Gastrocnemius medialis (tissue), 4 donors: ENCODE data around the gene LPAR2. TPM values are rescaled to one million over a fixed set of nuclear protein-coding genes. Genes with fewer than 3 reads are reported as not detected.
"Not testable (repeated sequence)": the region's sequence is repeated elsewhere in the genome, so short reads cannot be mapped to it uniquely, and the experiment has no call there.

Experiments
- ATAC-seq, 2 donors: fragments of 150-250 bp; one replicate each; pipeline ENCODE4 v1.9.1; 2016
- DNase-seq, 2 donors: peaks; one replicate each; pipeline ENCODE4 v3.0.0-alpha.2; 2019
- H3K27ac ChIP-seq, 4 donors: fragments of 200-600 bp; sonication (generic); 1 replicate in 1 of 4; 2 replicates in 3 of 4; pipeline ENCODE4 v1.5.1; 2016 to 2018; ENCODE audit warnings: mild to moderate bottlenecking in 2 of 4, moderate library complexity in 1 of 4
- H3K27me3 ChIP-seq, 3 donors: fragments of 200-600 bp; sonication (generic) in 2 of 3; 1 replicate in 1 of 3; 2 replicates in 2 of 3; pipeline versions ENCODE4 v1.5.1 to v1.6.0; 2016 to 2019; ENCODE audit warnings: mild to moderate bottlenecking in 1 of 3, moderate library complexity in 1 of 3
- H3K36me3 ChIP-seq, 2 donors: fragments of 200-600 bp; sonication (generic) in 1 of 2; one replicate each; pipeline ENCODE4 v1.5.1; 2017 to 2018
- H3K4me1 ChIP-seq, 2 donors: fragments of 200-600 bp; sonication (generic) in 1 of 2; one replicate each; pipeline ENCODE4 v1.5.1; 2016 to 2017; ENCODE audit warnings: mild to moderate bottlenecking in 2 of 2
- H3K4me3 ChIP-seq, 4 donors: fragments of 200-600 bp; sonication (generic) in 3 of 4; 1 replicate in 1 of 4; 2 replicates in 3 of 4; pipeline ENCODE4 v1.5.1; 2016 to 2019; ENCODE audit warnings: mild to moderate bottlenecking in 2 of 4
- H3K9me3 ChIP-seq, 3 donors: fragments of 200-600 bp; sonication (generic) in 2 of 3; 1 replicate in 1 of 3; 2 replicates in 2 of 3; pipeline ENCODE4 v1.5.1; 2016 to 2019
- POLR2A ChIP-seq, 2 donors: fragments of 450-650 bp; IDR thresholded peaks; one replicate each; pipeline ENCODE4 v1.6.1; 2017; ENCODE audit warnings: antibody characterized with exemption in 2 of 2, mild to moderate bottlenecking in 2 of 2, moderate library complexity in 2 of 2
- in situ Hi-C, 4 donors: fragments of 200-750 bp; cut with MboI; loops; one replicate each; pipeline versions ENCODE4 v1.15.0 to v1.8.0; 2017; ENCODE audit warnings: low sequenced_read_pairs in 4 of 4
- intact Hi-C: fragments of 100-400 bp; cut with DNase I; formaldehyde crosslinking; loops from one replicate; pipeline ENCODE4 v1.15.1; 2023; ENCODE audit warnings: low total_unique reads
- total RNA-seq, 4 donors: library from RNA; depleted of rRNA; stranded (reverse); fragments of >200 nt; gene quantifications; one replicate each; pipeline versions ENCODE4 v1.1.0 to v1.2.3, GENCODE V29; 2016
- TF ChIP-seq, protein P1 (sequence below), 5 experiments: fragments of 450-650 bp in 3 of 5; fragments of 200-600 bp in 2 of 5; sonication (generic) in 2 of 5; IDR thresholded peaks in 4 of 5; conservative IDR thresholded peaks in 1 of 5; 1 replicate in 4 of 5; 2 replicates in 1 of 5; pipeline ENCODE4 v1.5.1; 2016 to 2019; ENCODE audit warnings: antibody characterized with exemption in 5 of 5, mild to moderate bottlenecking in 3 of 5, moderate library complexity in 3 of 5

LPAR2 gene
- total RNA-seq, 4 donors from 2014 or later: 0.15 to 1.3 (median 0.27) TPM; not detected in 1

DNA sequence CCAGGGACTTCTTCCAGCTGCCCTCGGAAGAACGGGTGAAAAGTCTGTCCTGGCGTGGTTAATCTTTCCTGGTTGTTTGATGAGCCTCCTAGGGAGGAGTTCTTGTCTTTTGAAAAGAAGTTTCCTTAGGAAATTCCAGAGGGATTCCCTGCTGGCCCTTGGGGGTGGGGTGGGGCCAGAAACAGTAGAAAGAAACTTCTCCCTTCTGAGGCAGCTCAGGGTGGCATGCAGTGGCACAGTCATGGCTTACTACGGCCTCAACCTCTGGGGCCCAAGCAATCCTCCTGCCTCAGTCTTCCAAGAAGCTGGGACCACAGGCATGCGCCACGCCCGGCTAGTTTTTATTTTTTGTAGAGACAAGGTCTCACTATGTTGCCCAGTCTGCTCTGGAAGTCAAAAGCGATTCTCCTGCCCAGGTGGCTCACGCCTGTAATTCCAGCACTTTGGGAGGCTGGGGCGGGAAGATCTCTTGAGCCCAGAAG, 42.1 kb upstream of the LPAR2 start:
- no peak overlapping the region for H3K4me3 ChIP-seq
- in situ Hi-C loops: loop anchor here in 1 of 4 donors (25.0 kb wide), 1 partner anchor 283 kb away; no protein-coding TSS in a partner anchor

DNA sequence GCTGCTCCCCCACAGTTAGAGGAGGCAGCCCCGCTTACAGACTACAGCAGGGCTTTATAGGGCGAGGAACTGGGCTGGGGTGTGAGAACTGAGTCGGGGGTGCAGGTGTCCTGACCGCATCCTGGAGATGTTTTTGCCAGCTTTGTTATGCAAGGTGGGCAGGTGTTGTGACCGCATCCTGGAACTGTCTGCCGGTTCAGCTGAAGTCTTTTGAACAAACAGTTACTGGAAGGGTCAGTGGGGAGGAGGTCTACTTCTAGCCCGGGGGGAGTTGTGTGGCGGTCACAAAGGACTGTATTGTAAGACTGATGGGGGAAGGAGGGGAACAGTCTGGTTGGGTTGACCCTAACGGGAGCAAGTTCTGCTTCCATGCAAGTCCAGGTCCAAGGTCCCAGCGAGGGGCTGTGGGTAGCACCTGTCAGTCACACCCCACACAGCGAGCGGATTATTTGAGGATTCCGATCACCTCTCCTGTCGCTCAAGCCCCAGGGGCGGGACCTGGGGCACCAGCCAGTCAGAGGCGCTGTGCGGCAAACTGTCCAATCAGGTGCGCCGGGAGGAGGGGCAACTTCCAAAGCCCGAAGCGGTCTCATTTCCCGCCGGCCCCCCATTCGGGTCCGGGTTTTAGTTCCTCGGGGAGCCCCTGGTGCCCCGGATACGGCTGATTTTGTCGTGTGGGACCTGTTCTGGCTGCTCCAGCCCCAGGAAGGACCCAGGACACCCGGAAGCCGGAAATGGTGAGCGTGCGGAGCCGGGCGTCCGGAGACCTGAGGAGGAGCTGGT, 40.4 kb upstream of the LPAR2 start, which contains the start of gene ZNF101:
TSS of gene ZNF101 (plus strand) at position 610 of the 783 bp plus-strand sequence. CDS start at position 735, 125 bp downstream.
- Histone ChIP-seq H3K27ac (peak within 1 kb of the TSS; percentile 70 to 86 (median 82)), H3K36me3 (peaks cover 0 to 3% of the 10 kb centered on the region in 2 donors), H3K4me3 (peak within 1 kb of the TSS; percentile 77 to 94 (median 79)), H3K9me3 (no peaks in the 10 kb centered on the region), H3K4me1 (peaks cover 8 to 10% of the 10 kb centered on the region in 2 donors), H3K27me3 (no peaks in the 10 kb centered on the region)
- DNase-seq: peak; percentile 86 to 87
- in situ Hi-C loops: loop anchor here in 1 of 4 donors (25.0 kb wide), 1 partner anchor 281 kb away; no protein-coding TSS in a partner anchor
- peak; percentile 66 to 78 for ATAC-seq
- TF ChIP-seq POLR2A (IDR thresholded peaks at IDR 0.05): peak in 1 of 2 donors; percentile 31
- TF ChIP-seq, protein P1, sequence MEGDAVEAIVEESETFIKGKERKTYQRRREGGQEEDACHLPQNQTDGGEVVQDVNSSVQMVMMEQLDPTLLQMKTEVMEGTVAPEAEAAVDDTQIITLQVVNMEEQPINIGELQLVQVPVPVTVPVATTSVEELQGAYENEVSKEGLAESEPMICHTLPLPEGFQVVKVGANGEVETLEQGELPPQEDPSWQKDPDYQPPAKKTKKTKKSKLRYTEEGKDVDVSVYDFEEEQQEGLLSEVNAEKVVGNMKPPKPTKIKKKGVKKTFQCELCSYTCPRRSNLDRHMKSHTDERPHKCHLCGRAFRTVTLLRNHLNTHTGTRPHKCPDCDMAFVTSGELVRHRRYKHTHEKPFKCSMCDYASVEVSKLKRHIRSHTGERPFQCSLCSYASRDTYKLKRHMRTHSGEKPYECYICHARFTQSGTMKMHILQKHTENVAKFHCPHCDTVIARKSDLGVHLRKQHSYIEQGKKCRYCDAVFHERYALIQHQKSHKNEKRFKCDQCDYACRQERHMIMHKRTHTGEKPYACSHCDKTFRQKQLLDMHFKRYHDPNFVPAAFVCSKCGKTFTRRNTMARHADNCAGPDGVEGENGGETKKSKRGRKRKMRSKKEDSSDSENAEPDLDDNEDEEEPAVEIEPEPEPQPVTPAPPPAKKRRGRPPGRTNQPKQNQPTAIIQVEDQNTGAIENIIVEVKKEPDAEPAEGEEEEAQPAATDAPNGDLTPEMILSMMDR (IDR thresholded peaks at IDR 0.05 in 4 of 5, conservative IDR thresholded peaks at IDR 0.05 in 1 of 5): no peak
- intact Hi-C loops: loop anchor here (5.0 kb wide), 2 partner anchors 64 to 199 kb away; partner anchors contain the start of genes ZNF14 and ZNF253

More for the DNA sequence above, 42.1 kb upstream of the LPAR2 start:
- ATAC-seq (no peak), DNase-seq (no peak)
- Histone ChIP-seq H3K27ac (no peak overlapping the region), H3K36me3 (peaks cover 0 to 12% of the 10 kb centered on the region in 2 donors), H3K9me3 (no peaks in the 10 kb centered on the region), H3K27me3 (no peaks in the 10 kb centered on the region), H3K4me1 (peaks cover 8 to 10% of the 10 kb centered on the region in 2 donors)
- intact Hi-C loops: no loop called here
- TF ChIP-seq, protein P1 (IDR thresholded peaks at IDR 0.05 in 4 of 5, conservative IDR thresholded peaks at IDR 0.05 in 1 of 5): no peak

DNA sequence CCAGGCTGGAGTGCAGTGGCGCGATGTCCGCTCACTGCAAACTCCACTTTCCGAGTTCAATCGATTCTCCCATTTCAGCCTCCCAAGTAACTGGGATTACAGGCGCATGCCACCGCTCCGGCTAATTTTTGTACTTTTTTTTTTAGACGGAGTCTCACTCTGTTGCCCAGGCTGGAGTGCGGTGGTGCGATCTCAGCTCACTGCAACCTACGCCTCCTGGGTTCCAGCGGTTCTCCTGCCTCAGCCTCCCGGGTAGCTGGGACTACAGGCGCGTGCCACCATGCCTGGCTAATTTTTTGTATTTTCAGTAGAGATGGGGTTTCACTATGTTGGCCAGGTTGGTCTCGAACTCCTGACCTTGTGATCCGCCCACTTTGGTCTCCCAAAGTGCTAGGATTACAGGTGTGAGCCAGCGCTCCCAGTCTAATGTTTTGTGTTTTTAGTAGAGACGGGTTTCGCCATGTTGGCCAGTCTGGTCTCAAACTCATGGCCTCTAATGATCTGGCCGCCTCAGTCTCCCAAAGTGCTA, 37.5 kb upstream of the LPAR2 start:
- not testable (repeated sequence) for H3K4me3 ChIP-seq, ATAC-seq, H3K27ac ChIP-seq, H3K36me3 ChIP-seq, H3K27me3 ChIP-seq, DNase-seq, H3K9me3 ChIP-seq
- H3K4me1 ChIP-seq: peaks cover 18 to 30% of the 10 kb centered on the region in 2 donors
- in situ Hi-C loops: loop anchor here in 1 of 4 donors (25.0 kb wide), 1 partner anchor 278 kb away; no protein-coding TSS in a partner anchor
- intact Hi-C loops: loop anchor here (5.0 kb wide), 2 partner anchors 67 to 202 kb away; partner anchors contain the start of genes ZNF14 and ZNF253

DNA sequence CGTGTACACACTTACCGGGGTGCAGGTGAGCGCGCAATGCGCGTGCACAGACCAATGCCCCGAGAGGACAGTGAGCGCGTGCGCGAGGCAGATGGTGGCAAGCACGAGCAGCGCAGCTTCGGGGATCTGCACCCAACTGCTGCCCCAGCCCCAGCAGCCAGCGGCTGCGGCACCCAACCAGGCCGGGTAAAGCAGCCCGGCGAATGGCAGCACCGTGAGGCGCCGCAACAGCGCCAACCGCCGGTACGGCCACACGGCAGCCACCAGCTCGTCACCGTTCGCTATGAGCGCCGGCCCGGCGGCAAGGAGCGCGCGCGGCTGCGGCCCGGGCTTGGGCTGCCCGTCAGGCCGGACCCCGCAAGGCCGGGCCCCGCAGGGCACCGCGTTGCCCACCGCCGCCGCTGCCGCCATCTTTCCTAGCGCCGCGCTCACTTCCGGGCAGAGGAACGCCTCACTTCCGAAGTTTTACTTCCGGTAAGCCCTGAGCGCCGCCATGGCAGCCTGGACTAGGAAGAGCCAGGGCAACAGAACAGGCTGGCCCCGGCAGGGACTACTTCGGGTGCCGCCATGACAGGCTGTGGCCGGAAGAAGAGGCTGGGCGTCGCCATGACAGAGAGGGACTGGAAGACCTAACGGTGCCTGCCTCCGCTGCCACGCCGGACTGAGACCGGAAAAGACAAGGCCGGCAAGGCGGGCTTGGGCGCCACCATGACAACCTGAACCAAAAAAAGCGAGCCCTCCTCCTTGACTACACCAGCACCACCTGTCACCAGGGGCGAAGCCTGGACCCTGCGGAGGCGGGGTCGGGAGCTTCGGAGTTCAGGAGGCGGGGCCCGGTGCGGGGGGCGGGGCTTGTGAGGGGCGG, 35.5 kb upstream of the LPAR2 start, which contains the start of gene ATP13A1:
TSS of gene ATP13A1 (minus strand) at position 421 of the 865 bp plus-strand sequence. CDS start at position 411, 10 bp downstream.
- in situ Hi-C loops: loop anchor here in 1 of 4 donors (25.0 kb wide), 1 partner anchor 276 kb away; no protein-coding TSS in a partner anchor
- ATAC-seq (peak; percentile 93 to 98), DNase-seq (peak; percentile 95 to 96)
- peak within 1 kb of the TSS; percentile 77 to 96 (median 94) for H3K4me3 ChIP-seq
- no peaks in the 10 kb centered on the region for H3K9me3 ChIP-seq
- intact Hi-C loops: loop anchor here (2.0 to 5.0 kb wide), 4 partner anchors 113 to 341 kb away; partner anchors contain the start of genes GATAD2A, MAU2, SUGP1 and ZNF506
- H3K27me3 ChIP-seq: no peaks in the 10 kb centered on the region
- H3K27ac ChIP-seq: peak within 1 kb of the TSS; percentile 93 to 99 (median 96)
- H3K36me3 ChIP-seq: peaks cover 0 to 10% of the 10 kb centered on the region in 2 donors
- H3K4me1 ChIP-seq: peaks cover 10 to 25% of the 10 kb centered on the region in 2 donors
- TF ChIP-seq, protein P1 (IDR thresholded peaks at IDR 0.05 in 4 of 5, conservative IDR thresholded peaks at IDR 0.05 in 1 of 5): peak in 1 of 5 experiments; percentile 44
- peak; percentile 41 to 59 for TF ChIP-seq POLR2A (IDR thresholded peaks at IDR 0.05)
